ENCODE data around the gene SLC35F5. TPM values are rescaled to one million over a fixed set of nuclear protein-coding genes. Genes with fewer than 3 reads are reported as not detected.
"Not testable (repeated sequence)": the region's sequence is repeated elsewhere in the genome, so short reads cannot be mapped to it uniquely, and the experiment has no call there.

Gene SLC35F5
- total RNA-seq, 2 experiments from 2014 or later = 28.1 to 28.7 TPM

DNA sequence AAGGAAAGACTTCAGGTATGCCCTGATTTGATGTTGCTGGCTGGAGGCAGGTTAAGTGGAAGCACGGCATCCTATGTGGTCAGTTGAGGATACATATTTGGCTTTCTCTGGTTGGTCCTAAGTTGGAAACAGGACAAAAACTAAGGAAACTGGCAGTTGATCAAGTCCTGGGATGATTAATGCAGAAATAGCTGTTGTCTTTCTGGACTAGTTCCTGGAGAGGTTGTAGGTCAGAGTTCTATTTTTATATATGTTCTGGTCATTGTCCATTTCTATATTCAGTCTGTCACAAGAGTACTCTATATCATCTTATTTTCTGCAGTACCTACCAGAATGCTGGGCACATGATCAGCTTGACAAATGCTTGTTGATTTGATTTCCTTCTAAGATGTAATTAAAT, 4.0 kb upstream of the SLC35F5 start:
- CTCF ChIA-PET = no interaction called here
- POLR2A ChIA-PET = no interaction called here

DNA sequence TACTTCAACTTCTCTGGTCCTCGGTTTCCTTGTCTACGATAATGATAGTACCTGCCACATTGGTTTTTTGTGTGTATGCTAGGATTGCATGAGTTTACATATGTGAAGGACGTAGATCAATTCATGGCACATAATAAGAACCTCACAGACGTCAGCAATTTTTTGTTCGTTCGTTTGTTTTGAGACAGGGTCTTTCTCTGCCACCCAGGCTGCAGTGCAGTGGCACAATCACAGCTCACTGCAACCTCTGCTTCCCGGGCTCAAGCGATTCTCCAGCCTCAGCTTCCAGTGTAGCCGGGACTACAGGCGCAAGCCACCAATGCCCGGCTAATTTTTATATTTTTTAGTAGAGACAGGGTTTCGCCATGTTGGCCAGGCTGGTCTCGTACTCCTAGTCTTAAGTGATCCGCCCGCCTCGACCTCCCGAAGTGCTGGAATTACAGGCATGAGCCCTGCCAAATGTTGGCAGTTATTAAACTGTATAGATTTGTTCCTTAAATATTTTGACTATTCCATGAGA, 756 bp upstream of the SLC35F5 start:
- CTCF ChIA-PET = interaction anchor here (0.6 to 0.8 kb wide), 2 partner anchors 37 to 49 kb away, joined by 3 read pairs; no protein-coding TSS in a partner anchor

DNA sequence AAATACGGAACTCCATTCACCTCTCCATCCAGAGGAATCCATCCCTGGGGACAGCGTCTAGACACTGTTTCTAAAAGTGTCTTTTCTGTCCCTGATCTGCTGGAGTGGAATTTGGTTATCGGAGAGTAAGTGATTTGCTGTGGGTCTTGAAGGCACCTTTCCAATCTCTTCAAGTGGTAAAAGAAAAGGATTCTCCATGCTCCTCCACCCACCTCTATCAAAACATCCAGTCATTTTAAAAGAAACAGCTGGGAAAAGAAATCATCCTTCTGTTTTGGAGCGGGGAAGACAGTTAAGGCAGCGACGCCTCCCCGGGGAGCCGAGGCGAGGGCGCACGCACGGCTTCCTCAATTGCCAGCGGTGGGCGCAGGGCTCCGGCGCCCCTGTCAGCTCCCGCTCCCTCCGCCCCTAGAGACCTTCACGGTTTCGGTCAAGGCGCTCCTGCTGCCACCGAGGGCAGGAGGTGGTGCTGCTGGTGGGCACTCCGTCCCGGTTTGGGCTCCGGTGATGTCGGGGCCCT, 547 bp downstream of the SLC35F5 start:
- POLR2A ChIA-PET = interaction anchor here (0.6 to 1.6 kb wide), 8 partner anchors 9 to 140 kb away, joined by 3 to 13 read pairs (median 6); partner anchors contain the start of gene ACTR3

More for the DNA sequence above, 756 bp upstream of the SLC35F5 start:
- POLR2A ChIA-PET = interaction anchor here (1.0 to 1.6 kb wide), 7 partner anchors 10 to 138 kb away, joined by 3 to 13 read pairs (median 8); partner anchors contain the start of gene ACTR3

DNA sequence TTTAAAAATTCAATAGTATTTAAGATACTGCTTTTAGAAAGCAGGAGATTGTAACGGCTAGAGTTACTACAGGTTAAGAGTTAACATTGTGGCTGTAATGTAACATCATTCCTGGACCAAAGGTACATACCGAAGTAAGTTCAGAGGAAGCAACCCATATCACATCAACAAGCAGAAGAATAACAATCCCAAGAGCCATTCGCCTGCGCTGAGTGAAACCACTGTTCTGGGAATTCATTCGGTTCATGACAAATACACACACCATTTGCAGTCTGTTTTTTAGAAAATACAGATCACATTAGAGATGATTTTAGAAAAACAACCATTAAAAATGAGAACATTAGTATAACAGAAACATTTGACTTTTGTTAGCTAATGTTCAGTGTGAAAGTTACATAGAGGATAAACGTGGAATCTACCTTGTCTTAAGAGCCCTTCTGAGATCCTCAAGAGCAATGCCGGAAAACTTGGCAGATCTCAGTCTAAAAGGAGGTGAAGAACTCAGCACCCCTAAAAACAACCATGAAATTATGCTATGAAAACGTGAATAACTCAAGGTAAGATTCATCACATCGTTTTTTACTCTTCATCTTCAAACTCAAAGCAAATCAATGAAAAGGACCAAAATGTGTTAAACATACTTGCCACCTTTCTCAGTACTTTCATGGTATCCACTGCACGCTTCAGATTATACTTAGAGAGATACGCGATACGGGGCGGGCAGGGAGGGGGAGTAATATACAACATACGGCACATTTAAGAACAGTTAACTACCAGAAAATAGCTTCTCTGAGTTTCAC, 1.2 kb downstream of the SLC35F5 start:
- ChIA-PET CTCF (interaction anchor here (1.1 to 1.2 kb wide), 2 partner anchors 151 to 224 kb away, joined by 3 to 4 read pairs; no protein-coding TSS in a partner anchor), POLR2A (interaction anchor here (1.5 kb wide), 1 partner anchor 8 kb away, joined by 8 read pairs; no protein-coding TSS in a partner anchor)

More for the DNA sequence above, 547 bp downstream of the SLC35F5 start:
- CTCF ChIA-PET = interaction anchor here (0.7 to 1.2 kb wide), 3 partner anchors 133 to 223 kb away, joined by 3 to 4 read pairs (median 3); no protein-coding TSS in a partner anchor

DNA sequence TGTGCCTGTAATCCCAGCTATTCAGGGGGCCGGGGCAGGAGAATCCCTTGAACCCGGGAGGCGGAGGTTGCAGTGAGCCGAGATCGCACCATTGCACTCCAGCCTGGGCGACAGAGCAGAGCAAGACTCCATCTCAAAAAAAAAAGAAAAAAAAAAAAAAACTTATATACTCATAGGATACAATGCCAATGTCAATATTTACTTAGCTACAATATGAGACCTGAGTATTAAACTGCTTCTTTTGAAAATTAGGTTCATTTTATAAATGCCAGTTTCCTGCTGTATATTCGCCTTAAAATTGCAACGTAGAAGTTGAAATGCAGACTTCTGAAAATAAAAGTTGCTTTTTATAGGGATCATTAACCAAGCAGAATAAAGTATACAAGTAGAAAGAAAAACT, 2.3 kb downstream of the SLC35F5 start:
- ChIA-PET POLR2A (no interaction called here), CTCF (no interaction called here)

DNA sequence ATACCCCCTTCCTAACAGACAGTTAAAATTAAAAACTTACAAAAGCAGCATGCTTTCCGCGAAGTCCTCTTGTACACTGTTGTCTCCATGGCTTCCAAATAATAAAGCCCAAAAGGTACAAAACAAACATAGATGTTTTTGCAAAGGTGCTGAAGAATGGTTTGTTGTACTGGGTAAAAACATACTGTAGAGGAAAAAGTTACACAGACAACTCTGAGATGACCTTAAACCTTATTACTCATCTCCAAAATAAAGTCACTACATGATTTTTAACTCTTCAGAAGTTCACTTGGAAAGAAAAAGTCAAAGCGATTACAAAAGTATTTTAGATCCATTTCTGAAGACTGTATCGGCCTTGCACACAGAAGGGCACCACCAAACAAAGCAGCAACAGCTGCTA, 6.1 kb downstream of the SLC35F5 start:
- ChIA-PET CTCF (no interaction called here), POLR2A (no interaction called here)

DNA sequence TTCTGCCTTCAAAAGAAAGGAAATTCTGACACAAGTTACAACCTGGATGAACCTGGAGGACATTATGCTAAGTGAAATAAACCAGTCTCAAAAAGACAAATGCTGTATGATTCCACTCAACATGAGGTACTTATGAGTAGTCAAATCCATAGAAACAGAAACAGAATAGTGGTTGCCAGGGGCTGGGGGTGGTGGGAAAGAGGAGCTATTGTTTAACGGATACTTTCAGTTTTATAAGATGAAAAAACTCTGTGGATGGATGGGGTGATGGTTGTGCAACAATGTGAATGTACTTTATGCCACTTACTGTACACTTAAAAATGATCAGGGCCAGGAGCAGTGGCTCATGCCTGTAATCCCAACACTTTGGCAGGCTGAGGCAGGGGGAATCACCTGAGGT, 15.4 kb downstream of the SLC35F5 start:
- ChIA-PET POLR2A (no interaction called here), CTCF (no interaction called here)

DNA sequence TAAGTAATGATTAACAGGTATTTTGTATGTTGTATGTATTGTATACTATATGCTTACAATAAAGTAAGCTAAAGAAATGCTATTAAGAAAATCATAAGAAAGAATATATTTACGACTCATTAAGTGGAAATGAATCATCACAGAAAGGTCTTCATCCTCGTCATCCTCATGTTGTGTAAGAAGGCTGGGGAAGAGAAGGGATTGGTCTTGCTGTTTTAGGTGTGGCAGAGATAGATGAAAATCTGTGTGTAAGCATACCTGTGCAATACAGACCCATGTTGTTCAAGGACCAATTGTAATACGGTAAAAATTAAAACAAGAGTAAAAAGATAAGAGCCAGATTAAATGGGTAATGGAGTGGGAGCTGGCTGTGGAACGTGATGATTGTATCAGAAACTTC, 16.6 kb downstream of the SLC35F5 start:
- ChIA-PET CTCF (no interaction called here), POLR2A (no interaction called here)

DNA sequence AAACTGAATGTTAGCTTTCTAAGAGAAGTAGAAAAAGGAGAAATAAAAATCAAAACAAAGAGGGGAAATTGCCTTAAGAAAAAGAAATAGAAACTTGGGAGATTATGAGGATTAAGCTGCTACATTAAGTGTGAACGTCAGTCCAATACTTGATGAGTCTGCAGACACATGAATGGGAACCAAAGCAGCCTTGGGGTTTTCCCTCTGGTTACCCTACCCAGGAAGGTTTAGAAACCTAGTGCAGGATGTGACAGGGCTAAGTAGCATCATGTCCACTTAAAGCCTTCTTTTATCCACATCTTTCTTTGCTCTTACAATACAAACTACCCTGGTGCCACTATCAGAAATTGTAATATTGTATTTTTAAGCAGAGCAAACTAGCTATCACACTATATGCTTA, 22.3 kb downstream of the SLC35F5 start:
- CTCF ChIA-PET = interaction anchor here (1.0 kb wide), 1 partner anchor 246 kb away, joined by 3 read pairs; no protein-coding TSS in a partner anchor
- POLR2A ChIA-PET = no interaction called here

DNA sequence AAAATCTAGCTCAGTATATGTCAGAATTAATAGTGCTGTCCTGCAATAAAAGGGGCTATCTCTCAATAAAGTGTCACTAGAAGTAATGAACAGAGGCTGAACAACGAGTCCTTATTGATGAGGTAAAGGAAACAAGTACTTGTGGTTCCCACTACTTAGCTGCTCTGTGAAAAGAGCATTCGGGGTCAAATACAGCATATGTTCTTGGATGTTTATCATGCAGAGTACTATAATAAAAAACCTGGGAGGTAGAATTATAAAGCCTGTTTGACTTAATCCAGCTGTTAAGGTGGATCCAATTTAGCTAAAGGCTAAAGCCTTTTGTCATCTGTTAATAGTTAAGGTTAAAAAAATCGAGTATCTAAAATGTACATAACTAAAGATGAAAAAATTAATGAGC, 32.4 kb downstream of the SLC35F5 start:
- ChIA-PET POLR2A (no interaction called here), CTCF (no interaction called here)

DNA sequence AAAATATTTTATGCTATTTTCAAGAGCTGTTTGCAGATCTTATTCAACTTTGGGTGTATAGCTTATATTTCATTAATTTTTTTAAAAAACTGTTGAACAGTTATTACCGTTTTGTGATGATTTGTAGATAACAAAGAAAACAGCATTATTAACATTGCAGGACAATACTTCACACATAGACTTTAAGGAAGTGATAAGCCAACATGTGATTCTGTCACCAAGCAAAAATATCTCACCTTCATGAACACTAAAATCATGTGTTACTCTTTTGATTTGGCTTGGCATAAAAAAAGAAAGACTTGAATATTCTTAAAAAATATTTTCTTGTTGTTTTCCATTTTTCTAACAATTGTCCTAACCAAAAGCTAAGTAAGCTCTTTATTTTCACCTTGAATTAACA, 33.0 kb downstream of the SLC35F5 start:
- POLR2A ChIA-PET = no interaction called here

DNA sequence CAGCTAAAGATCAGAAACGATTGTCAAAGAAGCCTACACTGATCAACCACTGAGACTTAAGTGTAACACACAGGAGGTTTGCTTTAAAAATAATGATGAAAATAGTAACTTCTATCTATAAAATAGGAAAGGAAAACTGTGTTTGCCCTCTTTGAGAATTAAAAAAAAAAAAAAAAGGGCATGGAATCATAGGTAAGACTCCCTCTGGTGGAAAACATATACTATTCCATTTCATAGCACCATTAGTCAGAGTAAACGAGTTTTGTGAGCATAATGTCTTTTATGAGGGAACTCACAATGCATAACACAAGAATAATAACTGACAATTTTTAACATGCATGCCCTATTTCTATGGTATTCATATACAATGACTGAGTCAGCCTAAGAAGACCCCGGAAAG, 36.3 kb downstream of the SLC35F5 start:
- ChIA-PET POLR2A (no interaction called here), CTCF (interaction anchor here (0.7 kb wide), 2 partner anchors 37 to 421 kb away, joined by 3 read pairs; no protein-coding TSS in a partner anchor)

More for the DNA sequence above, 33.0 kb downstream of the SLC35F5 start:
- CTCF ChIA-PET = no interaction called here

DNA sequence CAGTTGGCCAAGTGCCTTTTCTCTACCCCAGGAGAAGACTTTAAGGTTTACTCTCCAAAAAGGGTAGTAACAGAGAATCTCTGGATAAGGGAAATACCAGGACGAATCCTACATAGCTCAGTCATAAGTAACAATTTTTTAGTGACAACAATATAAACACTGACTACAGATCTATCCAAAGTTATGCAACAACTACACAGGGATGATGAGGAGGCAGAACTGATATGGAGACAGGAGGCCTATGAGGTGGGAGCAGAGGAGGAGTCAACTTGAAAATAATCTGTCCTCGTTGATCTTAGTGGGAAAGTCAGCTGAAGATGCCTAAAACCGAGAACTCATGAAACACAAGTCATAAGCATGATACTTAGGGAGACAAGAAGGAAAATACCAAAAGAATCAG, 40.2 kb downstream of the SLC35F5 start:
- POLR2A ChIA-PET = no interaction called here
- CTCF ChIA-PET = no interaction called here

DNA sequence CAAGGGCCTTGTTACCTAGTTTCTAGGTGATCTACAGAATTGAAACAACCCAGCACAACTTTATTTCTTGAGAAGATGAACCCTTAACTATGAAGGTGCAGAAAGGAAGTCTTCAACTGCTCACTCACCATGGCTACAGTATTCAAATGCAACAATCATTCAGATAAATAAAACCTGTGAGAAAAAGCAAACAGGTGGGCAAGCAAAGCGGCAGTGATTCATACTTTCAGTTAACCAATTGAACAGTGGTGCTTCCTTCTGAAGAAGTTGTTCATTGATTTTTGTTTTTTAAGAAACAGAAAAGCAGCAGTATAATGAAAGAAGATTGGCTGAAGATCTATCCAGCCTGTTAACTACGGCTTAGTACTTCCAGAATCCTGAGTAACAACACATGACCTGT, 43.5 kb downstream of the SLC35F5 start:
- ChIA-PET CTCF (no interaction called here), POLR2A (no interaction called here)

DNA sequence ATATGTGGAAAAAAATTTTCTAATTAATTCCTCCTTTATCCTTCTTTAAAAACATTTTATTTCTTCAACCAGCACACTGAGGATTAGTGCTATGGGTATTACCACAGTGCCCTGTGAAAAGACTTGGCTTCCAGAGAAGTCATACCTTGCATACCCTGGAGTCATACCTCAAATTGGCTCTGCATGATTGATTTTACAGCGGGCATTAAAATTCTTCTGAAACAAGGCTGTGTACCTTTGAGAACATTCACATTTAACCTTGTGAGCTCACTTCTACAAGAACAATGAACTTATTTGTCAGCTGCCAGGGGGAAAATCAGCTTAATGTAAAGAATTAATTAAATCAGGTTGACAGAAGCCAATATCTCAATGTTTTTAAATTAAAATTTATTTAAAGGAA, 44.6 kb downstream of the SLC35F5 start:
- POLR2A ChIA-PET = no interaction called here
- CTCF ChIA-PET = no interaction called here

DNA sequence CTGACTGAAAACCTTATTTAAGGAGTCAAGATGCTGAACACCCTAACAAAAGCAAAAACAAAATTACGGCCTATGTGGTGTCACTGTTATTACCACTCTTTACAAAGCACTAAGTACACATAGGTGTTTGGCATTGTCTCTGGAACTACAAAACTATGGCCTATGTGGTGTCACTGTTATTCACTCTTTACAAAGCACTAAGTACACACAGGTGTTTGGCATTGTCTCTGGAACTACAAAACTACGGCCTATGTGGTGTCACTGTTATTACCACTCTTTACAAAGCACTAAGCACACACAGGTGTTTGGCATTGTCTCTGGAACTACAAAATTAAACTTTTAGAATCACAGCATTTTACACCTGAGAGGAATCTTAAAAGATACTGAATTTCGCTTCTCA, 47.4 kb downstream of the SLC35F5 start:
- CTCF ChIA-PET = no interaction called here
- POLR2A ChIA-PET = no interaction called here

DNA sequence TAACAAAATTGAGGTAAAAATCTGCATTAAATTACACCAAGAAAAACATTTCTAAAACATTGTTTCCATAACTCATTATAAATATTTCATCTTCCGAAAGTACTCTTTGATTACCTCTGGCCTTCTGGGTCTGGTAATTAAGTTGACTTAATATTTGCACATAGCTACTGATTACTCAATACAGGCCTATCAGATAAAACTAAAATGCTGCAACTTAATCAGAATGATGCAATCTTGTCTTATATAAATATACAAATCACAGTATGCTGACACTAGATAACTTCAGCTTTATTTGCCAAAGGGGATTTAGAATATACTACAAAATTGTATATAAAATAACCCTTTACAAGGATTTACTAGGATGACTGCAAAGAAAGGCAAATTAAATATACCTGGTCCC, 49.3 kb downstream of the SLC35F5 start:
- CTCF ChIA-PET = no interaction called here

DNA sequence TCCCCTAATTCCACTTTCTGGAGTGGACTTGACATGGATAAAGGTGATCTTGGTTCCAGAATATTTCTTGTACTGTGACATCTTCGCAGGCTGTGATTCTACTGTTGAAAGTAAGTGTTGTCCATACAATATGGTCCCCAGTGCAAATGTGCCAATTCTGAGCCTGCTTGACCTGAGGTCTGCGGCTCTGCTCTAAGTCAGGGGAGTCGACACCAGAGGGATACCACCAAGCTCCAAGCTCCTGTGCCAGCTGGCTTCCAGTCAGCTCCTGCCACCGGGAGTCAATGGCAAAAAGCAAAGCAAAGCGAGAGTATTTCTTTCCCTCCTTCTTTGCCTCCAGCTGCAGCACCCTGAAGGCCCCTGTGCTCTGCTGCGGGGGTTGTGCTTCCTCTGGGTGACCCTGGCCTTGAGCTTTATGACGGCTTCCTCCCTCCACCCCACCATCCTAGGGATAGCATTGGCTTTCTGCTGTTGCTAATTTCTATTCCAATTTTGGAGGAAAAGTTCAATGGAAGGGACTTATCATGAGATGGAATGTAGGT, 50.4 kb downstream of the SLC35F5 start:
- CTCF ChIA-PET = no interaction called here
- POLR2A ChIA-PET = no interaction called here

More for the DNA sequence above, 49.3 kb downstream of the SLC35F5 start:
- POLR2A ChIA-PET = no interaction called here

DNA sequence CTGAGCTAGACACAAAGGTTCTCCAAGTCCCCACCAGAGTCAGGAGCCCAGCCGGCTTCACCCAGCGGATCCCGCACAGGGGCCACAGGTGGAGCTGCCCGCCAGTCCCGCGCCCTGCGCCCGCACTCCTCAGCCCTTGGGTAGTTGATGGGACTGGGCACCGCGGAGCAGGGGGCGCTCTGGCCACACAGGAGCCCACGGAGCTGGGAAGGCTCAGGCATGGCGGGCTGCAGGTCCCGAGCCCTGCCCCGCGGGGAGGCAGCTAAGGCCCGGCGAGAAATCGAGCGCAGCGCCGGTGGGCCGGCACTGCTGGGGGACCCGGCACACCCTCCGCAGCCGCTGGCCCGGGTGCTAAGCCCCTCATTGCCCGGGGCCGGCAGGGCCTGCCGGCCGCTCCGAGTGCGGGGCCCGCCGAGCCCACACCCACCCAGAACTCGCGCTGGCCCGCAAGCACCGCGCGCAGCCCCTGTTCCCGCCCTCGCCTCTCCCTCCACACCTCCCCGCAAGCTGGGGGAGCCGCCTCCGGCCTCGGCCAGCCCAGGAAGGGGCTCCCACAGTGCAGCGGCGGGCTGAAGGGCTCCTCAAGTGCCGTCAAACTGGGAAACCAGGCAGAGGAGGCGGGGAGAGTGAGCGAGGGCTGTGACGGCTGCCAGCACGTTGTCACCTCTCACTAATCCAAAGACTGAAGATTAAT, 52.0 kb downstream of the SLC35F5 start:
- CTCF ChIA-PET, POLR2A ChIA-PET: not testable (repeated sequence)

Data from activated CD8-positive, alpha-beta memory T cell treated with anti-CD3 and anti-CD28 coated beads for 36 hours (primary cell).